ENCODE measurements around the gene MBLAC1.

Gene MBLAC1

DNA sequence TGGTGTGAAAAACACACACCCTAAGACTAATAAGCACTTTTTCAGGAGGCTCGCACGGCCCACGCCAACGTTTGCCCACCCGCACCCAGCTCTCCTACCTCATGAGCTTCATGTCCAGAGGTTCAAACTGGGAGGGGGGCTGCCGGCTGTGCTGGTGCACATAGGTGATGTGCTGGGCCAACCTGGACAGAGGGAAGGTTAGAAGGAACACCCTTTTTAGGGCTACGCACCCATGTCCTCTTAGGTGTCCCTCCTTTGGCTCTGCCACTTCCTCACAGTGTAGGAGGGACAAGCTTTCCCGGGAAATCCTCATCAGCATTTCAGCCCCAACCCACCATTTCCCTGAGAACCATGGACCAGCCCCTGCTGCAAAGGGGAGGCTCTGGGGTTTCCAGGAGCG is 31.5 kb upstream of the MBLAC1 start:
- DNase-seq (ENCODE audit: low read depth in 2 of 3, low spot score in 1 of 3) = no peak

DNA sequence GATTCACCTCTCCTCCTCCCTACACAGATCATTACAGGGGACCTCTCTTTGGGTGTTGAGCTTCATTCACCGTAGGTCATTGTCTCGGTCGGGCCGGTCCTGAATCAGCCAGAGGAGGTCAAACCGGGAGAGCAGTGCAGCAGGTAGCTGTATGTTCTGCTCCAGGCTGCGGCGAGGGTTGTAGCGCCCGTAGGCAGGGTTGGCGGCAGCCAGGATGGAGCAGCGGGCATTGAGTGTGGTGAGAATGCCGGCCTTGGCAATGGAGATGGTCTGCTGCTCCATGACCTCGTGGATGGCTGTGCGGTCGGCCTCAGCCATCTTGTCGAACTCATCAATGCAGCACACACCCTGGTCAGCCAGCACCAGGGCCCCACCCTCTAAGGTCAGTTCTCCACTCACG is 31.1 kb upstream of the MBLAC1 start:
- DNase-seq (ENCODE audit: low read depth in 2 of 3, low spot score in 1 of 3) = no peak

DNA sequence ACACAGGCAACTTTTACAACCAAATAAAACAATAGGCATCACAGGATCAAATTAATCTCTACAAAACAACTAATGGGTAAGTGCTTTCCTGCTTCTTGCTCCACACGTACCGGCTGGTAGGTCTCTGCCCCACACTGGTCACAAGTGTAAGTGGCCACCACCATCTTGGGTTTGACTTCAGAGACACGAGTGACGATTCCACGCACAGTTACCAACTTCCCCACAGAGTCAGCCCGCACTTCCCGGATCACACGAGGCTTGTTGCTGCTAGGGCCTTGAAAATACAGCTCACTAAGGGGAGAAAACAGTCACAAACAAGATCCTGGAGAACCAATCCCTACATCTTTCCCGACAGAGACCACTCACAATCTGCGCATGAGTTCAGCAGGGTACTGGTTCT is 27.9 kb upstream of the MBLAC1 start:
- no peak for DNase-seq (ENCODE audit: low read depth in 2 of 3, low spot score in 1 of 3)

GRCh38 chr7:100099452-100099851 is 27.3 kb upstream of the MBLAC1 start:
- no peak for DNase-seq (ENCODE audit: low read depth in 2 of 3, low spot score in 1 of 3)

DNA sequence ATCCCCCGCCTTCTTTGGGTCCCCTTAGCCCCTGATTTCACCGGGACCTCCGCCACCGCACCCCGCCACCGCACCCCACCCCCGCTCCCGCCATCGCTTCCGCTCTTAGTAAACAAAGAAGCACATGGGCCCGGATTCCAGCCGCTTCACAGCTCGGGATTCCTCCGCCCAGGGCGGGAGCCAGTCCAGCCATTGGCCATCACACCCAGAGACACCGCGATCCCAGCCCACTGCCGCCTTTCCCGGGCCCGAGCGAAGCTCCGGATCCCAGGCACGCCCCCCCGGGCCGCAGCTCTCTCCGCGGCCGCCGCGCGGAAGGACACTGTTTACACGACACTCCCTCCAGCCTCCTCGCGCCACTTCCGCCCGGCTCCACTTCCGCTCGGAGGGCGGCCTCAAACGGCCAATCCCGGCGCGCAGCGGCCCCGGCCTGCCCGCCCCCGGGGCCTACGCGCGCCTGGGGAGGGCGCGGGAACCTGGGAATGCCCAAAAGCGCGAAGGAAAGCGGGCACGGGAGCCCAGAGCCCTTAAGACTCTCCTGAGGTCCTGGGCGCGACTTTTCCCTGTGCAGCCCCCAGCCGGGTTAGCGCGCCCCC is 26.2 kb upstream of the MBLAC1 start:
- DNase-seq (ENCODE audit: low read depth in 2 of 3, low spot score in 1 of 3) = peak; percentile 70 to 83 (median 76)

DNA sequence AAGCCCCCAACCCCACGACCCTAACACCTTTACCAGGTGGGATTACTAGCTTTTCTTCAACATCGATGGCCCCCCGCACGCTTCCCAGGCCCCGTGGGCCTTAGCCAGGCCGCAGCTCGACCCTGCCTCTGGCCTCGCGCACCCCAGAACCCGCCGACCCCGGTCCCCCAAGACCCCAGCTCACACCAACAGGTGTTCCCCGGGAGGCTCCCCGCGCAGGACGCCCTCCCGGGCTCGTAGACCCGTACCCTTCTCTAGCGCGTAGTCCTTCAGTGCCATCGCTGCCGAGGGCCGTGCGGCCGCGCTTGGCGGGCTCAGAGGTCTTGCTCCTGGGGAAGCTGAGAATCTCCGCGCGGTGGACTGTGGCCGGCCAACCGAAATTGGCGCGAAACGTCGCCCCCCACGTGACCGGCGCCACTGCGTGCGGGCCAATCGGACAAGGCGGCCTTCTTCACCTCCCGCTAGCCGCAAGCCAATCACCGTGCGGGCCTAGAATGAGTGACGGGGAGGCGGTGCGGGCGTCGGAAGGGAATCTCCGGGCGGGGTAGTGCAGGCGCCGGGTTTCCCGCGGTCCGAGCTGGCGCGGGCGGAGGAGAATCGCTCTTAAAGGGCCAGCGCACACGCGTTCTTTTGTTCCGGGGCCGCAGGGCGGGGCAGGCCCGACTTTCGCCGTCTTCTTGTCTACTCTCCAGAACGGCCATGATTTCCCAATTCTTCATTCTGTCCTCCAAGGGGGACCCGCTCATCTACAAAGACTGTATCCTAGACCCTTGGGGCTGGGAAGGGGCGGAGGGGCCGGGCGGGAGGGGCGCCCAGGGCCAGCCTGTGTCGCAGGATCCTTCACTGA is 25.5 kb upstream of the MBLAC1 start, which contains the start of the genes AP4M1 and MCM7:
Gene AP4M1 (plus strand): TSS at position 628 of the 847 bp plus-strand sequence. CDS start 72 bp downstream, at position 700.
Gene MCM7 (minus strand): TSS at position 382 of the 847 bp plus-strand sequence. CDS start 103 bp downstream, at position 279.
- DNase-seq (ENCODE audit: low read depth in 2 of 3, low spot score in 1 of 3) = peak; percentile 96 to 98 (median 98)

GRCh38 chr7:100102950-100103840 is 23.6 kb upstream of the MBLAC1 start:
- DNase-seq (ENCODE audit: low read depth in 2 of 3, low spot score in 1 of 3) = no peak

DNA sequence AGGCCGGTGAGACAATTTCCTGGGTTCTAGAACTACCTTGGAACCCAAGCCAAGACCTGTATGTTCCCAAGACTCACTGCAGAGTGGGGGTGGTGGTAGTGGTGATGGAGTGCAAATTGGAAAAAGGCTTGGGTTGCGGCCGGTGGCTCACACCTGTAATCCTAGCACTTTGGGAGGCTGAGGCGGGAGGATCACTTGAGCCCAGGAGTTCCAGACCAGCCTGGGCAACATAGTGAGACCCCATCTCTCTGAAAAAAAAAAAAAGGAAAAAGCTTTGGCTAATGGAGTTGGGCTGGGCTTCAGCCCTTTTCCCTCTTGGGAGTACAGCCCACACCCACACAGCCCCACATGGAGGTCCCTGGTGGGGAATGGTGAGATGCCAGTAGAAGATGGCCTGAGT is 21.2 kb upstream of the MBLAC1 start:
- DNase-seq (ENCODE audit: low read depth in 2 of 3, low spot score in 1 of 3) = no peak

GRCh38 chr7:100106633-100107032 is 20.1 kb upstream of the MBLAC1 start:
- DNase-seq (ENCODE audit: low read depth in 2 of 3, low spot score in 1 of 3) = no peak

DNA sequence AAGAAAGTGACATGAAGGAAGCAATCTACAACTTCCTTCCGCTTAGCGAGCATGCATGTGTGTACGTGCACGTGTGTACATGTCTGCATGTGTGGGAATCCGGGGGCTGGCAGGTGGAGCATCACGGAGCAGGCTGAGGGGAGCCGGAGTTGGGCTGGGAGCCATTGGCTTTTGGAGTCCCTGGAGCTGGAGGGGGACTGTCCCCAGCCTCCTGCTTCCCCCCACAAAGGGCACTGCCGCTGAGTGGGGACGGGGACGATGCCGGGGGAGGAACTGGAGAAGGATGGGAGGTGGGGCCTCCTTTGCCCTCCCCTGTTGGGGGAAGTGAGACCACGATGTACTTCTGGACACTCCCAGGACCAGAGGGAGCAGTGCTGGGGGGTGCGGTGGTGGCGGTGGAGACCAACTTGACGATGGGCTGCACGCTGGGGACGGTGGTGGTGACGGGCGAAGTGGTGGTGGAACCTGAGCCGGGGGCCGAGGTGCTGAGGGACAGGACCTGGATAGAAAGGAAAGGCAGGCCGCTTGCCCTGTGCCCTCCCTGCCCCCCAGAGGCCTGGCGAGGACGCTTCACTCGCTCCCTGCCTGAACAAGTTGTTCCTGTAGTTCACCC is 19.5 kb upstream of the MBLAC1 start:
- no peak for DNase-seq (ENCODE audit: low read depth in 2 of 3, low spot score in 1 of 3)

DNA sequence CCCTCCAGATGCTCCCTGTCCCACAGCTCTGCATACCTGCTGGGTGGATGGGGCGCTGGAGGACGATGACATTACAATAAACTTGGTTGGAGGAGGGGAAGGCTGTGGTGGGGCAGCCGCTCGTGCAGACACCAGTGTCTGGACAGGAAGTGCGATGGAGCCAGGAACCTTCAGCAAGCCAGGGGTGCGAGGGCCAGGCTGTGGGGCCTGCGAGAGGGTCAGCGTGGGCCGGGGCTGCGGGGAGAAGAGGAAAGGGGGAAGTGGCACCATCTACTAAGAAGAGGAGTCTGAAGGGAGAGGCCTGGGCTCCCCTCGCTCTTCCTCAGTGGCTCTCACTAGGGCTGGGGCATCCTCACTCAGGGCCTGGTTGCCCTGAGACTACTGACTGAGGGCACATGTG is 18.9 kb upstream of the MBLAC1 start:
- no peak for DNase-seq (ENCODE audit: low read depth in 2 of 3, low spot score in 1 of 3)

- no peak for DNase-seq (ENCODE audit: low read depth in 2 of 3, low spot score in 1 of 3)
These were observed 17.1 kb upstream of the MBLAC1 start for GRCh38 chr7:100109521-100110163.

DNA sequence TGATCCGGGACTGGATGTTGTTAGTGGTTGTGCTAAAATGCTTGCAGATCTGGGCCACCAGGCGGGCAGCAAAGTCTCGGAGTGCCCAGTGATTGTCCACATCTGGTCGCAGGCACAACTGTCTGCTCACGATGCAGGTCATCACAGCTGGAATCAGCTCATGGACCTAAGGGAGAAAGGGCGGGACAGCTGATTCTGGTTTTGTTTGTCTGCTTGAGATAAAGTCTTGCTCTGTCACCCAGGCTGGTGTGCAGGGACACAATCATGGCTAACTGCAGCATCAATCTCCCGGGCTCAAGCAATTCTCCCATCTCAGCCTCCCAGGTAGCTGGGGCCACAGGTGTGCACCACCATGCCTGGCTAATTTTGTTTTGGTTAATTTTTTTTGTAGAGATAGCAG is 15.6 kb upstream of the MBLAC1 start:
- DNase-seq (ENCODE audit: low read depth in 2 of 3, low spot score in 1 of 3) = no peak

DNA sequence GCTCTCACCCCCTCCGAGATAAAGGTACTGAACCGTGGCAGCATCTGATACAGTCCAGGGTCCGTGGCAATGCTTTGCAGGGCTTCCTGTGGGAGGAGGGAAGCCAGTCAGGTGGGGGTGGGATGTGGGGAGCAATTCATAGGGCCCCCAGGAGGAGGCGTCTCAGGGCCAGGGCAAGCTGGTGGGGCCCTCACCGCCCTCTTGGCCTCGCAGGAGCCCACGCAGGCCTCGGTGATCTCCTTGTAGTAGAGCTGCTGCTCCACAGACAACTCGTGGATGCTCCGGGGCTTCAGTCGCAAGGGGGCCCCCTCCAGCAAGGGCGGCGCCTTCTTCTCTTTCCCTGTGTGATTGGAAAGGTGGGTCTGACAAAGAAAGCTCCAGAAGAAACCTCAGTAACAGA is 14.9 kb upstream of the MBLAC1 start:
- no peak for DNase-seq (ENCODE audit: low read depth in 2 of 3, low spot score in 1 of 3)

DNA sequence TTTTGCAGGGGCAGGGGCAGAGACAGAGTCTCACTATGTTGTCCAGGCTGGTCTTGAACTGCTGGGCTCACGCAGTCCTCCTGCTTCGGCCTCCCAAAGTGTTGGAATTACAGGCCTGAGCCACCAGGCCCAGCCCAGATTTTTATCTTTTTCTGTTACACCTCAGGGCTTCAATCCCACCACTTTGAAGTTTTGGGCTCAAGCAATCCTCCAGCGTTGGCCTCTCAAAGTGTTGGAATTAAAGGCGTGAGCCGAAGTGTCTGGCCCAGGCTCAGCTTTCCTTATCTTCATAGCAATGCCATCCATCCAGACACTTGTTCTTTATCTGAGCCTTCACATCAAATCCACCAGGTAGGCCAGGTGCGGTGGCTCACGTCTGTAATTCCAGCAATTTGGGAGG is 11.7 kb upstream of the MBLAC1 start:
- DNase-seq (ENCODE audit: low read depth in 2 of 3, low spot score in 1 of 3) = no peak

DNA sequence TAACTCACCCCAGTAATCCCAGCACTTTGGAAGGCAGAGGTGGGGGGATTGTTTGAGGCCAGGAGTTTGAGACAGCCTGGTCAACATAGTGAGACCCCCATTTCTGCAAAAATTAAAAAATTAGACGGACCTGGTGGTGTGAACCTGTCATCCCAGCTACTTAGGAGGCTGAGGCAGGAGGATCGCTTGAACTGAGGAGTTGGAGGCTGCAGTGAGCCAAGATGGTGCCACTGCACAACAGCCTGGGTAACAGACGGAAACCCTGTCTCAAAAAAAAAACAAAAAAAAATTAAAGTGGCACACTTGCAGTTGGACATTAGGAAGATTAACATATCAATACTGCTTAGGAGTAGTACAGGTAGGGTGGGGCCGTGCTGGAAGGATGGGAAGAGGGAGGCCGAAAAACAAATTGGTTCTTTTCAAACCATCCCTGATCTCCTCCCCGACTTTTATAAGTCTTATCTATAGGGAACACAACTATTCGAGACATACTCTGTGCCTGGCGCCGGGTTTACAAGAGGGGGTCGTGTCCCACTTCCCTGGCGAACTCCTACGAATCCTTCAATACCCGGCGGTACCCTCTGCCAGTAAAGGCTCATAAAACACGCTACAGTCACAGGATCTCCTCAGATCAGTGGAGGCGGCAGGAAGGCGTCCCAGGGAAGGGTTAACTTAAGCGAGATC is 8.2 kb upstream of the MBLAC1 start:
- no peak for DNase-seq (ENCODE audit: low read depth in 2 of 3, low spot score in 1 of 3)

DNA sequence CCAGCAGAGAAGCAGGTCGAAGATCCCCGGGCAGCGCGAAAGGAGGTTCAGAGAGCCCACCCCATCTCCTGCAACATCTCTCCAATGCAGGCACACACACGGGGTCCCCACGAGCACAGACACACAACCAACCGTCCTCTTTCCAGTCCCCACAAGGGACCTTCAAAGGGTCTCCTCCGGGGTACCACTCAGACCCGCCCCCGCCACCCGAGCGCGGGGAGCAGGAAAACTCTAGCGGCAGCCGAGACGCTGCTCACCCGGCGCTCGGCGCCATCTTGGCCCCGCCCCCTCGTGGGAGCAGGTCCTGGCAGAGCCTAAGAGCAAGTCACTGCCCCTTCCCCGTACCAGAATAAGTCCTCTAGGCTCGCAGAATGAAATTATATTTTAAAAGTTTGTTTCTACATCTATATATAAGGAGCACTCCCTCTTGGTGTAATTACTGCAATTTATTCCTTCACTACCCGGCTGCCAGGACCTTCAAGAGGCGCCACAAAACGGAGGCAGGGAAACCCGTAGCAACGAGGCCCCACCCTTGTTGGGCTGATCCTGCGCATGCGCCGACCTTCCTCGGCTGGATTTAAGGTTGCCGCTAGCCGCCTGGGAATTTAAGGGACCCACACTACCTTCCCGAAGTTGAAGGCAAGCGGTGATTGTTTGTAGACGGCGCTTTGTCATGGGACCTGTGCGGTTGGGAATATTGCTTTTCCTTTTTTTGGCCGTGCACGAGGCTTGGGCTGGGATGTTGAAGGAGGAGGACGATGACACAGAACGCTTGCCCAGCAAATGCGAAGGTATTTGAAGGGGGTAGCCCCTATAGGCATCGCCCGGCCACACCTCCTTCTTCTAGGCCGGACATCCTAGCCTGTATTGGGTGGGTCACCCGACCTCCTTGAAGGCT is 7.4 kb upstream of the MBLAC1 start, which contains the start of the genes CNPY4 and TAF6:
Gene CNPY4 (plus strand): TSS at position 563 of the 898 bp plus-strand sequence. CDS start 111 bp downstream, at position 674.
Gene TAF6 (minus strand): TSS at position 287 of the 898 bp plus-strand sequence. CDS start 5,149 bp downstream, outside the sequence.
- peak; percentile 89 to 94 (median 90) for DNase-seq (ENCODE audit: low read depth in 2 of 3, low spot score in 1 of 3)

- DNase-seq (ENCODE audit: low read depth in 2 of 3, low spot score in 1 of 3) = peak in 2 of 3 donors; percentile 50 to 60
These were observed 6.6 kb upstream of the MBLAC1 start for GRCh38 chr7:100119970-100120732.

All from stimulated activated CD4-positive, alpha-beta T cell treated with anti-CD3 and anti-CD28 coated beads, Interleukin-12 subunit alpha, Interleukin-12 subunit beta, amount 100 ng/mL, for 48 hours (primary cell).